IPS DF 4.7 (cell line): ENCODE data around the gene GAGE12D.
"Not testable (repeated sequence)": the region's sequence is repeated elsewhere in the genome, so short reads cannot be mapped to it uniquely, and the experiment has no call there.

Experiments
- DNase-seq: peaks from one replicate; pipeline ENCODE4 v3.0.0-alpha.2; 2013; ENCODE audit warnings: low spot score; ENCODE audit errors: extremely low read depth

Gene GAGE12D, protein sequence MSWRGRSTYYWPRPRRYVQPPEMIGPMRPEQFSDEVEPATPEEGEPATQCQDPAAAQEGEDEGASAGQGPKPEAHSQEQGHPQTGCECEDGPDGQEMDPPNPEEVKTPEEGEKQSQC

DNA sequence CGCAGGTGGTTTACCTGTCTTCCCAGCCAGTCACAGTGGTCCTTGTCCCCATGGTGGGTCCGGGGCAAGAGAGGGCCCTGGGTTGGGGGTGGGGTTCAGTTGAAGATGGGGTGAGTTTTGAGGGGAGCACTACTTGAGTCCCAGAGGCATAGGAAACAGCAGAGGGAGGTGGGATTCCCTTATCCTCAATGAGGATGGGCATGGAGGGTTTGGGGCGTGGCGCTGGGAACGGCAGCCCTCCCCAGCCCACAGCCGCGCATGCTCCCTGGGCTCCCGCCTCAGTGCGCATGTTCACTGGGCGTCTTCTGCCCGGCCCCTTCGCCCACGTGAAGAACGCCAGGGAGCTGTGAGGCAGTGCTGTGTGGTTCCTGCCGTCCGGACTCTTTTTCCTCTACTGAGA lies at the start of gene GAGE12D:
Gene GAGE12D (plus strand): TSS at position 301 of the 400 bp plus-strand sequence. CDS start 1,155 bp downstream, outside the sequence.
- not testable (repeated sequence) for DNase-seq

DNA sequence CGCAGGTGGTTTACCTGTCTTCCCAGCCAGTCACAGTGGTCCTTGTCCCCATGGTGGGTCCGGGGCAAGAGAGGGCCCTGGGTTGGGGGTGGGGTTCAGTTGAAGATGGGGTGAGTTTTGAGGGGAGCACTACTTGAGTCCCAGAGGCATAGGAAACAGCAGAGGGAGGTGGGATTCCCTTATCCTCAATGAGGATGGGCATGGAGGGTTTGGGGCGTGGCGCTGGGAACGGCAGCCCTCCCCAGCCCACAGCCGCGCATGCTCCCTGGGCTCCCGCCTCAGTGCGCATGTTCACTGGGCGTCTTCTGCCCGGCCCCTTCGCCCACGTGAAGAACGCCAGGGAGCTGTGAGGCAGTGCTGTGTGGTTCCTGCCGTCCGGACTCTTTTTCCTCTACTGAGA lies 9.7 kb upstream of the GAGE12D start, which contains the start of gene GAGE12C:
Gene GAGE12C (plus strand): TSS at position 301 of the 400 bp plus-strand sequence. CDS start 1,155 bp downstream, outside the sequence.
- DNase-seq = not testable (repeated sequence)

DNA sequence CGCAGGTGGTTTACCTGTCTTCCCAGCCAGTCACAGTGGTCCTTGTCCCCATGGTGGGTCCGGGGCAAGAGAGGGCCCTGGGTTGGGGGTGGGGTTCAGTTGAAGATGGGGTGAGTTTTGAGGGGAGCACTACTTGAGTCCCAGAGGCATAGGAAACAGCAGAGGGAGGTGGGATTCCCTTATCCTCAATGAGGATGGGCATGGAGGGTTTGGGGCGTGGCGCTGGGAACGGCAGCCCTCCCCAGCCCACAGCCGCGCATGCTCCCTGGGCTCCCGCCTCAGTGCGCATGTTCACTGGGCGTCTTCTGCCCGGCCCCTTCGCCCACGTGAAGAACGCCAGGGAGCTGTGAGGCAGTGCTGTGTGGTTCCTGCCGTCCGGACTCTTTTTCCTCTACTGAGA lies 9.5 kb downstream of the GAGE12D start, which contains the start of gene GAGE12E:
Gene GAGE12E (plus strand): TSS at position 301 of the 400 bp plus-strand sequence. CDS start 1,155 bp downstream, outside the sequence.
- not testable (repeated sequence) for DNase-seq

DNA sequence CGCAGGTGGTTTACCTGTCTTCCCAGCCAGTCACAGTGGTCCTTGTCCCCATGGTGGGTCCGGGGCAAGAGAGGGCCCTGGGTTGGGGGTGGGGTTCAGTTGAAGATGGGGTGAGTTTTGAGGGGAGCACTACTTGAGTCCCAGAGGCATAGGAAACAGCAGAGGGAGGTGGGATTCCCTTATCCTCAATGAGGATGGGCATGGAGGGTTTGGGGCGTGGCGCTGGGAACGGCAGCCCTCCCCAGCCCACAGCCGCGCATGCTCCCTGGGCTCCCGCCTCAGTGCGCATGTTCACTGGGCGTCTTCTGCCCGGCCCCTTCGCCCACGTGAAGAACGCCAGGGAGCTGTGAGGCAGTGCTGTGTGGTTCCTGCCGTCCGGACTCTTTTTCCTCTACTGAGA lies 19.0 kb downstream of the GAGE12D start, which contains the start of gene GAGE12F:
Gene GAGE12F (plus strand): TSS at position 301 of the 400 bp plus-strand sequence. CDS start 1,155 bp downstream, outside the sequence.
- DNase-seq = not testable (repeated sequence)

DNA sequence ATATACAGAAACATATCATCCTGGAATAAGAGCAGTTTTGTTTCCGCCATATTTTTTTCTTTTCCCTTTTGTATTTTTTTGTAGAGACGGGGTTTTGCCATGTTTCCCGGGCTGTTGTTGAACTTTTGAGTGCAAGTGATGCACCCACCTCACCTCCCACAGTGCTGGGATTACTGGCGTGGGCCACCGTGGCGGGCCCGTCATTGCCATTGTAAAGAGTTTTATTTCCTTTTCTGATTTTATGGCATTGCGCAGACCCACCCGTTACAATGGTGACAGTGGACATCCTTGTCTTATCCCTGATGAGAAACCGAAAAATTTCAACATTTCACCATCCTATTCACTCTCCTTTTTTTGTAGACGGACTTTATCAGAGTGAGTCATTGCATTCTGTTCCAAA lies 27.2 kb downstream of the GAGE12D start:
- DNase-seq = not testable (repeated sequence)

DNA sequence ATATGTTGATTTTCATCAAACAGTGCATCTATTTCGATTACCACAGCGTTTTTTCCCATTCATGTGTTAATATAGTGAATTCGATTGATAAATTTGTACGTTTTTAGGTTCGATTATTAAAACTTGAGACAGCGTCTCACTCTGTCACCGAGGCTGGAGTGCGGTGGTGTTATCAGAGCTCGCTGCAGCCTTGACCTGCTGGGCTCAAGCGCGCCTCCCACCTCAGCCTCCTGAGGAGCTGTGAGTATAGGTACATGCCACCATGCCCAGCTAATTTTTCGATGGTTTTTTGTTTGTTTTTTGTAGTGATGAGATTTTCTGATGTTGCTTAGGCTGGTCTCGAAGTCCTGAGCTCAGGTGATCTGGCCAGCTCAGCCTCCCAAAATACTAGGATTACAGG lies 27.6 kb downstream of the GAGE12D start:
- not testable (repeated sequence) for DNase-seq

DNA sequence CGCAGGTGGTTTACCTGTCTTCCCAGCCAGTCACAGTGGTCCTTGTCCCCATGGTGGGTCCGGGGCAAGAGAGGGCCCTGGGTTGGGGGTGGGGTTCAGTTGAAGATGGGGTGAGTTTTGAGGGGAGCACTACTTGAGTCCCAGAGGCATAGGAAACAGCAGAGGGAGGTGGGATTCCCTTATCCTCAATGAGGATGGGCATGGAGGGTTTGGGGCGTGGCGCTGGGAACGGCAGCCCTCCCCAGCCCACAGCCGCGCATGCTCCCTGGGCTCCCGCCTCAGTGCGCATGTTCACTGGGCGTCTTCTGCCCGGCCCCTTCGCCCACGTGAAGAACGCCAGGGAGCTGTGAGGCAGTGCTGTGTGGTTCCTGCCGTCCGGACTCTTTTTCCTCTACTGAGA lies 28.6 kb downstream of the GAGE12D start, which contains the start of gene GAGE12G:
Gene GAGE12G (plus strand): TSS at position 301 of the 400 bp plus-strand sequence. CDS start 1,155 bp downstream, outside the sequence.
- not testable (repeated sequence) for DNase-seq

DNA sequence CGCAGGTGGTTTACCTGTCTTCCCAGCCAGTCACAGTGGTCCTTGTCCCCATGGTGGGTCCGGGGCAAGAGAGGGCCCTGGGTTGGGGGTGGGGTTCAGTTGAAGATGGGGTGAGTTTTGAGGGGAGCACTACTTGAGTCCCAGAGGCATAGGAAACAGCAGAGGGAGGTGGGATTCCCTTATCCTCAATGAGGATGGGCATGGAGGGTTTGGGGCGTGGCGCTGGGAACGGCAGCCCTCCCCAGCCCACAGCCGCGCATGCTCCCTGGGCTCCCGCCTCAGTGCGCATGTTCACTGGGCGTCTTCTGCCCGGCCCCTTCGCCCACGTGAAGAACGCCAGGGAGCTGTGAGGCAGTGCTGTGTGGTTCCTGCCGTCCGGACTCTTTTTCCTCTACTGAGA lies 38.1 kb downstream of the GAGE12D start, which contains the start of gene GAGE12H:
Gene GAGE12H (plus strand): TSS at position 301 of the 400 bp plus-strand sequence. CDS start 1,155 bp downstream, outside the sequence.
- not testable (repeated sequence) for DNase-seq

DNA sequence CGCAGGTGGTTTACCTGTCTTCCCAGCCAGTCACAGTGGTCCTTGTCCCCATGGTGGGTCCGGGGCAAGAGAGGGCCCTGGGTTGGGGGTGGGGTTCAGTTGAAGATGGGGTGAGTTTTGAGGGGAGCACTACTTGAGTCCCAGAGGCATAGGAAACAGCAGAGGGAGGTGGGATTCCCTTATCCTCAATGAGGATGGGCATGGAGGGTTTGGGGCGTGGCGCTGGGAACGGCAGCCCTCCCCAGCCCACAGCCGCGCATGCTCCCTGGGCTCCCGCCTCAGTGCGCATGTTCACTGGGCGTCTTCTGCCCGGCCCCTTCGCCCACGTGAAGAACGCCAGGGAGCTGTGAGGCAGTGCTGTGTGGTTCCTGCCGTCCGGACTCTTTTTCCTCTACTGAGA lies 47.7 kb downstream of the GAGE12D start, which contains the start of gene GAGE2A:
Gene GAGE2A (plus strand): TSS at position 301 of the 400 bp plus-strand sequence. CDS start 1,155 bp downstream, outside the sequence.
- DNase-seq = not testable (repeated sequence)

DNA sequence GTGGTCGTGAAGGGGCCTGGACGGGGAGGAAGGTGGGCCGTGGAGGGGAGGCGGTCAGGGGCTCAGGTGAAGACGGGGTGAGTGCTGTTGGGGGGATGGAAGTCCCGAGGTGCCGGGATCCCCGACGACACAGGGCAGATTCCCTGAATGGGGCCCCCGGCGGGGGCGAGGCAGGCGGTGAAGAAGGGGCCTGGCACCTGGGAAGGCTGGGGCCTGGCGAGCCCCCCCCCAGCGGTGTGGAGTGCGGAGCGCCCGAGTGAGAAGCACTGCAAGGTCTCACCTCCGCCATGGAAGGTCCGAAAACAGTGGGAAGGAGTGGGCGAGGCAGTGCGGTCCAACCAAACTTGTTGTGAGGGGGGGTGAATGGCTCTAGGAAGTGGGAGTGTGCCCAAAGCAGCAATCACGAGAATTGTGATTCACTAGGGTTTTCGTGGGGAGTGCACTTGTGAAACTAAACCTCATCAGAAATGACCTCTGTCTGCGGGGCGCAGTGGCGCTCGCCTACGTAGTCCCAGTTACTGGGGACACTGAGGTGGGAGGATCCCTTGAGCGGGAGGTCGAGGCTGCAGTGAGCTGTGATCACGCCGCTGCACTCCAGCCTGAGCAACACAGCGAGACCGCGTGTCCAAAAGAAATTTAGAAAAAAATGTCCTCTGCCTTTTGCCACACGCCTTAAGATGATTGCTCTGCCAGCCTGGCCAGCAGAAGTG lies 48.4 kb downstream of the GAGE12D start:
- DNase-seq = not testable (repeated sequence)

DNA sequence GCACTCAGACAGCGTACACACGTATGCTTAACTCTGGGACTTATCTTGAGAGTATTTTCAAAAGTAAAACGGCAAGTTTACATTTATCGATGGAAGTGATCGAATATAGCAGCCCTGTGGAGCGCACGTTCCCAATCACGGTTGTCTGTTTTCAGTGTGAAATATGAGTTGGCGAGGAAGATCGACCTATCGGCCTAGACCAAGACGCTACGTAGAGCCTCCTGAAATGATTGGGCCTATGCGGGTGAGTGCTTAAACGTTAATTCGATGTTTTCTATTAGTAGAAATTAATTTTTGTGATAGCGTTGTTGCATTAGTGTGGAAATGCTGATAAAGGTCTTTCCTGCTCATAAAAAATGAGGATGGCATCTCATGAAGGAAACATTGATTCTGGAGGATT lies 49.0 kb downstream of the GAGE12D start:
- not testable (repeated sequence) for DNase-seq
